ENCODE data around the gene CLEC4C.
"Not testable (repeated sequence)": the region's sequence is repeated elsewhere in the genome, so short reads cannot be mapped to it uniquely, and the experiment has no call there.

CLEC4C gene

DNA sequence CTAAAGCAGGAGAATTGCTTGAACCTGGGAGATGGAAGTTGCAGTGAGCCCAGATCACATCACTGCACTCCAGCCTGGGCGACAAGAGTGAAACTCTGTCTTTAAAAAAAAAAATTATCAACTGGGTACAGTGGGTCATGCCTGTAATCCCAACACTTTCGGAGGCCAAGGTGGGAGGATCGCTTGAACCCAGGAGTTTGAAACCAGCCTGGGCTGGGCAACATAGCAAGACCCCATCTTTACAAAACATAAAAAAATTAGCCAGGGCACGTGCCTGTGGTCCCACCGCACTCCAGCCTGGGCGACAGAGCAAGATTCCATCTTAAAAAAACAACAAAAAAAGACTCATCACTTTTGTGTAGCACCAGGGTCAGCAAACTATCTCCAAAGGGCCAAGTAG, 34.9 kb upstream of the CLEC4C start:
- DNase-seq (ENCODE audit: low read depth) = no peak
- TF ChIP-seq CTCF (IDR thresholded peaks at IDR 0.05; ENCODE audit: low read depth, low read length, missing control alignments) = no peak
- in situ Hi-C loops (cut with HindIII; ENCODE audit: low sequenced_read_pairs) = no loop called here
- H3K4me3 ChIP-seq (ENCODE audit: low read depth, low read length) = no peak overlapping the region

DNA sequence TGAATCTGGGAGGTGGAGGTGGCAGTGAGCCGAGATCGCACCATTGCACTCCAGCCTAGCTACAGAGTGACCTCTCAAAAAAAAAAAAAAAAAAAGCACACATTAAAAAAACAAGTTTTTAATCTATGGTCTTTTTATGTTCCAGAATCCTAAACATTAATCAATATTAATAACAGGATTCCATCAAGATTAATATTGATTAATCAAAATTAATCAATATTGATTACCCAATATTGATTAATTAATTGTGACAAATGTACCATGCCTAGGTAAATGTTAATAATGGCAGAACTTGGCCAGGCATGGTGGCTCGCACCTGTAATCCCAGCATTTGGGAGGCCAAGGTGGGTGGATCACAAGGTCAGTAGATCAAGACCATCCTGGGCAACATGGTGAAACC, 34.1 kb upstream of the CLEC4C start:
- in situ Hi-C loops (cut with HindIII; ENCODE audit: low sequenced_read_pairs) = no loop called here
- DNase-seq (ENCODE audit: low read depth) = no peak
- TF ChIP-seq CTCF (IDR thresholded peaks at IDR 0.05; ENCODE audit: low read depth, low read length, missing control alignments) = no peak
- H3K4me3 ChIP-seq (ENCODE audit: low read depth, low read length) = no peak overlapping the region

DNA sequence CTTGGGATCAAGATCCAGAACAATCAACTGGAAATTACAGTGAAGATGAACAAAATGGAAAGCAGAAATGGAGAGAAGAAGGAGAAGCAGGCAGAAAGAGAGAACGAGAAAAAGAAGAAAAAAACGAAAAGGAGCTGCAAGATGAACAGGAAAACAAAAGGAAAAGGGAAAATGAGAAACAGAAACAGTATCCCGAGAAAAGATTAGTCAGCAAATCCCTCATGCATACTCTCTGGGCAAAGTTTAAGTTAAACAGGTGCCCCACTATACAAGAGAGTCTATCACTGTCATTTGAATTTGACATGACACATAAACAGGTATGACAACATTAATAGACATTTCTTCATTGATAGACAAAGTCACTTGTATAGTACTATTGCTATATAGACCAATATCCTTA, 22.8 kb upstream of the CLEC4C start:
- H3K4me3 ChIP-seq (ENCODE audit: low read depth, low read length) = no peak overlapping the region
- DNase-seq (ENCODE audit: low read depth) = no peak
- in situ Hi-C loops (cut with HindIII; ENCODE audit: low sequenced_read_pairs) = no loop called here
- no peak for TF ChIP-seq CTCF (IDR thresholded peaks at IDR 0.05; ENCODE audit: low read depth, low read length, missing control alignments)

GRCh38 chr12:7758766-7759140, 11.6 kb upstream of the CLEC4C start:
- DNase-seq (ENCODE audit: low read depth) = no peak
- TF ChIP-seq CTCF (IDR thresholded peaks at IDR 0.05; ENCODE audit: low read depth, low read length, missing control alignments) = no peak
- in situ Hi-C loops (cut with HindIII; ENCODE audit: low sequenced_read_pairs) = no loop called here
- no peak overlapping the region for H3K4me3 ChIP-seq (ENCODE audit: low read depth, low read length)

- H3K4me3 ChIP-seq (ENCODE audit: low read depth, low read length) = no peak overlapping the region
- no peak for DNase-seq (ENCODE audit: low read depth)
- no peak for TF ChIP-seq CTCF (IDR thresholded peaks at IDR 0.05; ENCODE audit: low read depth, low read length, missing control alignments)
- in situ Hi-C loops (cut with HindIII; ENCODE audit: low sequenced_read_pairs) = no loop called here
These were observed 9.8 kb upstream of the CLEC4C start for GRCh38 chr12:7756993-7757392.

DNA sequence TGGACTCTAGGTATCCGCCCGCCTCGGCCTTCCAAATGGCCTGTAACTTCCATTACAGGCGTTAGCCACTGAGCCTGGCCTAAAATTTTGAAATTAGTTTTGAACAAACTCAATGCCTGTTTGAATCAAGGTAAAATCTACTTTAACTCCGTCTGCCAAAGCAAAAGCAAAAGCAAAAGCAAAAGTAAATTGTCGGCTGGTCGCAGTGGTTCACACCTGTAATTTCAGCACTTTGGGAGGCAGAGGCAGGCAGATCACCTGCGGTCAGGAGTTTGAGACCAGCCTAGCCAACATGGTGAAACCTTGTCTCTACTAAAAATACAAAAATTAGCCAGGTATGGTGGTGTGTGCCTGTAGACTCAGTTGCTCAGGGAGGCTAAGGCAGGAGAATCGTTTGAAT, 8.5 kb upstream of the CLEC4C start:
- DNase-seq (ENCODE audit: low read depth); in situ Hi-C loops (cut with HindIII; ENCODE audit: low sequenced_read_pairs); H3K4me3 ChIP-seq (ENCODE audit: low read depth, low read length): not testable (repeated sequence)

DNA sequence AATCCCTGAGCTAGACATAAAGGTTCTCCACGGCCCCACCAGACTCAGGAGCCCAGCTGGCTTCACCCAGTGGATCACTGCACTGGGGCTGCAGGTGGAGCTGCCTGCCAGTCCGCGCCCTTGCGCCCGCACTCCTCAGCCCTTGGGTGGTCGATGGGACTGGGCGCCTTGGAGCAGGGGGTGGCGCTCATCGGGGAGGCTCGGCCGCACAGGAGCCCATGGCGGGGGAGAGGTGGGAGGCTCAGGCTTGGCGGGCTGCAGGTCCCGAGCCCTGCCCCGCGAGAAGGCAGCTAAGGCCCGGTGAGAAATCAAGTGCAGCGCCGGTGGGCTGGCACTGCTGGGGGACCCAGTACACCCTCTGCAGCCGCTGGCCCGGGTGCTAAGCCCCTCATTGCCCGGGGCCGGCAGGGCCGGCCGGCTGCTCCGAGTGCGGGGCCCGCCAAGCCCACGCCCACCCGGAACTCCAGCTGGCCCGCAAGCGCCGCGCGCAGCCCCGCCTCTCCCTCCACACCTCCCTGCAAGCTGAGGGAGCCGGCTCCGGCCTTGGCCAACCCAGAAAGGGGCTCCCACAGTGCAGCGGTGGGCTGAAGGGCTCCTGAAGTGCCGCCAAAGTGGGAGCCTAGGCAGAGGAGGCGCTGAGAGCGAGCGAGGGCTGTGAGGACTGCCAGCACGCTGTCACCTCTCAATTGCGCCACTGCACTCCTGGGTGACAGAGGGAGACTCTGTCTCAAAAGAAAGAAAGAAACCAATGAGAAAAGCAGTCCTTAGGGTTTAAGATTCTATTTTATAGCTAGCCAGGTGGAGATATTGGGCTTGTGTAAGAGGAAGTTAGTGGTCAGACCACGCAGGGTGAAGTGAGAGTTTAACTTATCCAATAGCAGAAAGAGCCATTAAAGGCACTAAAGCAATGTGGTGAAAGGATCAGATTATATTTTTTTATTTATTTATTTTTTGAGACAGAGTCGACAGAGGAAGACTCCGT, 5.1 kb upstream of the CLEC4C start:
- H3K4me3 ChIP-seq (ENCODE audit: low read depth, low read length); DNase-seq (ENCODE audit: low read depth); in situ Hi-C loops (cut with HindIII; ENCODE audit: low sequenced_read_pairs): not testable (repeated sequence)

All from astrocyte of the cerebellum (primary cell).